ENCODE measurements around the gene BARX1.
"Not testable (repeated sequence)": the region's sequence is repeated elsewhere in the genome, so short reads cannot be mapped to it uniquely, and the experiment has no call there.

BARX1 gene

DNA sequence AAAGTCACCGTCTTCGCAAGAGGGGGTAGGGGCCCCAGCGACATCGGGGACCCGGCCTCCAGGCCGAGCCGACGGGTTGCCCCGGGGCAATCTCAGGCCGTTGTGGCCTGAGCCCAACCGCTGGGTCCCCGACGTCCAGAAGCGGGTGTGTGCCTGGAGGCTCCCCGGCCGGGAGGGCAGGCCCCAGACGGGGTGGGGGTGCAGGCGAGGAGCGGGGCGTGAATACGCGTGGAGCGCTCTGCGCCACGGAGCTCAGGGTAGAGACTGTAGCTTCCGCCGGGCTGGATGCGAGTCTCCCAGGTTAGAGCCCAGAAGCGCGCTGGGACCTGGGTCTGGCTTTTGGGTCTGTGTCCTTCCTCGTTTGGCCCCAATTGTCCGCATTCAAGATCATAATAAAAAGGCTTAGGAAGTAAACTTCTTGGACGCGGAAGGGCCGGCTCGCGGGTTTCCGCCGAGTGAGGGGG is 3.5 kb downstream of the BARX1 start:
- DNase-seq (ENCODE audit: low read depth in 2 of 2): no peak

DNA sequence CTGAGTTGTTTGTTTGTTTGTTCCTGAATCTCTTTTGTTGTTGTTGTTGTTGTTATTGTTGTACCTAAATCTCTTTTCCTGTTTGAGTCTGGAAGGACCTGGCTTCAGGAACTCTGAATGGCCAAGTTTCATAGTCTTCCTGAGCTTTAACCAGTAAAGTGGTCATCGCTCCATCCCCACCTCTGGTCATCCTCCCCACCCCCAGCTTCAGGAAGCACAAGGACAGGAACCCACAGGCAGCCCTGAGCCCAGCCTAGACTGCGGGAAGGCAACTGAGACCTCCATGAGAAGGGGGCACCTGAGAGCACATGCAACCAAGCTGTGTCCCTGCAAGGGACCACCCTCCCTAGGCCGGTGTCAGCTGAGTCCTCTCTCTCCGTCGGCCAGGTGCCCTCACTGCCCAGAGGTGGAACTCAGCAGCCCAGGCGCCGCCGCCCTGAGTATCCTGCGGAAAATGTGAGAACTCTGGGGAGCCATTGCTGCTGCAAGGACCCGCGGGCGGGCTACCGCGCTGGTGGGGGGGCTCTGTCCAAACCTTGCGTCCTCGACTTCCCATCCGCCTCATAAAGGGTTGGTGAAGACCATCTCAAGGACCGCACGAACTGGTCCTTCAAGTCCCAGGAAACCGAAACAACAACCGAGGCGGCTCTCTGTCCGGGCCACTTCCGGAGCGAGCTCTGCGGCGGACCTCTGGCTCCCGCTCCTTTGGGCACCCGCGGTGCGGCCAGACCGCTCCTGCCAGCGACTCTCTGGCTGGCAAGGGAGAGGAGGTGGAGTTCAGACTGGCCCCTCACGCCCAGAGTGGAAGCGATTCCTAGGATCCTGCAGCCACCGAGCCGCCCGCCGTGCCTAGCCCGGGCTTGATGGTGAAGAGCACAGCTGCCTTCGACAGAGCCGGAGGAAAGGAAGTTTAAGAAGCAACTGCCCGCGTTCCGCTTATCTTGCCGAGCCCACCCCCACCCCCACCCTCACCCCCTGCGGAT is 4.2 kb downstream of the BARX1 start:
- DNase-seq (ENCODE audit: low read depth in 2 of 2): no peak

DNA sequence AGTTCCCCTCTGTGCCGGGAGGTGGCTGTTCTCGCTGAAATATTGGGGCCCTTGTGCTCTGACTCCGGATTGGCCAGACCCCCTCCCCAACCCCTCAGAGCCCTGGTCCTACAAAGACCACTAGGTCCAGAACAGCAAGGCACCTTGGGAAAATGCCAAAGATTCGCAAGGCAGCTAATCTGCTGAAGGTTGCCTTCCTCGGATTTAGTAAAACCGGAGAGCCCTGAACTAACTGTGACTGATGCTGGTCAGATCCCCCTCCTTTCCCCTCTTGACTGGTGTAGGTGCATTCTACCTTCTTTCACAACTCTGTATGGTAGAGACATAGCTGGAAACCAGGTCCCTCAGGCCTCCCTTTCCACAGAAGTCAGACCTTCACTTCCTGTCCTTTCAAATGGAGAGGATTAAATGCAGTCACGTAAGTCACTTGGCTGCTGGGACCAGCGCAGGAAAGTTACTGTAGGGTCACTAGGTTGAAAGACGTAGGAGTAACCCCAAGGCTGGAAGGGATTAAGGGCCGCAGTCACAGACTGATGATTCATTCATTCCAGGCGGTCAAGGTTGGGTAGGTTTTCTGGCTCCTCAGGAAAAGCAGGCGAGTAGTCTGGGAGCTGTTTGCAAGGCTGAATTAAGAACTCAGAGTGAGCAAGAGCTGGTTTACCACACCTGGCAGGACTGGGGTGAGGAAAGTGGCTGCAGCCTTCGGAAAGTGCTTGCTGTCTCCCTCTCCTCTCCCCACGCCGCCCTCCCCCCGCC is 5.3 kb downstream of the BARX1 start:
- DNase-seq (ENCODE audit: low read depth in 2 of 2): no peak

DNA sequence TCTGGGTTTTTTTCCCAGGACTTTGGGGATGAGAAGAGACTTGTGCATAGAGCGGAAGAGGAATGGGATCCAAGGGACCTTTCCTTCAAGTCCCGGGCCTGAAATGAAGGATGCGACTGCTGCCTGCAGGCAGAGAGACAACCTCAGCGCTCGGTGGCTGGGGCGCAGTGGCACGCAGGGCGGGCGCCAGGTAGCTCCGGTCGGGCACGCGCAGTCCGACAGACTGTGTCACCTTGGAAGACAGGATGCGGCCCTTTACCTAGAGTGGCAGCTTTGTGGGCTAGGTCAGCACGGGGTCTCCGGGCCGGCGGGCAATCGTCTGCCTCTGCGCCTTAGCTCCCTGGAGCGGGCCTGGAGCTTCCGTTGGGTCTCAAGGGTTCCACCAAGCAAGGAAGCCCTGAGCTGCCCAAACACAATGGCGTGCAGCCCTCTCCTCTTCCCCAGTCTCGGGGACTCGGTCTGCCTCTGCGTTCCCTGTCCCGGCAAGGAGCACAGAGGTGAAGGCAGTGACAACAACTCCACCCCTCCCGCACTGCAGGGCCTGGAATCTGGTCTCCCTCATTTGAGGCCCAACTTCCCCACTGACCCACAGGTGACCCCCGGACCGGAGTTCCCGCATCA is 6.0 kb downstream of the BARX1 start:
- DNase-seq (ENCODE audit: low read depth in 2 of 2): no peak

DNA sequence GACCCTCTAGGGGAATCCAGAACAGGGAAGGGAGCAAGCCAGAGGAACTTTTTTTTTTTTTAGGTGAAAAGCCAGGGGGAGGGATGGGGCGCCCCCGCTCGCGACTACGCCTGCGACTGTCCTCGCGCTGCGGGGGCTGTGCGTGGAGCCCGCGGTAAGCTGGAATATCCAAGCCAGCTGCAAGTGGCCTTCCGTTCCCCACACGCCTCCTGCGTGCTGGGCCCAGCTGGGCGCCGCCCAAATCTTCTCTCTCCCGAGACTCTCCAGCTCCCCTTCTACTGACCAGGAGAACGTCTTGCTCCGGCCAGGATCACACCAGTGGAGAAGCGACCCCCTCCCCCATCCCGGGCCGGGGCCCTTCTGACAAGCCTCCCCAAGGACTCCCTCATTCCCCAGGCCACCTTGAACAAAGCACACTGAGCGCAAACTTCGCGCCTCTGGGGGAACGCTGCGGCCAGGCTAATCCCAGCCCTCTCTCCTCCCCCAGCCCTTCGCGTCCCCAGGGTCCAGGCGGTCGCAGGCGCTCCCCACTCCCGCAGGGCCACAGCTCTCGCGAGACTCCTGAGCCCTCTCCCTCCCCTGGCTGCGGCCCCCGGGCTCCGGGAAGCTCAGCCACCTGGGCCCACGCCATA is 6.6 kb downstream of the BARX1 start:
- DNase-seq (ENCODE audit: low read depth in 2 of 2): no peak

DNA sequence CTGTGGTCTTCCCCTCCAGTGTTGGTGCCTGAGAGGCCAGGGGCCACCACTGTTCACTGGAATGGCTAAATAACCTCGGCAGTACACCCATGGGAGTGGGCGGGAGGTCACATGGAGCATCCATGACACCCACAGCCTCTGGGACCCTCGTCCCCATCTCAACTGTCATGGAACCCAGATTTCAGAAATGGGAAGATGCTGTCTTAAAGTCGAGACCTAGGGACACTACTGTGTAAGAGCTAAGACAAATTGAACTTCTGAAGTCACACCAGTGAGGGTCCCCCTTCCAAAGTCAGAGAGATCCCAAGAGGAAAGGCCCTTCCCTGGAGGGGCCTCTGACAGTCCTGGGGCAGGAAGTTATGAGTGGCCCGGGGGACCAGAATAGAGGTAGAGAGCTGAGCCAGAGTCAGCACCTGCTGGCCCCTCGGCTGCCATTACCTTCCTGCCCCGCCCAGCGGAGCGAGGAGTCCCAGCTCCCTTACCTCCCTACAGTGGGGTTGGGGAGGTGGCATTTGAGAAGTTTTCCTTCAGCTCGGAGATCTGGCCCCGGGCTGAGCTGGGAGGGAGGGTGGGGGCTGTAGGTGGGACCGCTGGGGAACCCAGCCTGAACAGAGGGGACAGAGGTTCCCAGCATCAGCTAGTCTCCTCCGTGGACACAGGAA is 7.6 kb downstream of the BARX1 start:
- DNase-seq (ENCODE audit: low read depth in 2 of 2): no peak

DNA sequence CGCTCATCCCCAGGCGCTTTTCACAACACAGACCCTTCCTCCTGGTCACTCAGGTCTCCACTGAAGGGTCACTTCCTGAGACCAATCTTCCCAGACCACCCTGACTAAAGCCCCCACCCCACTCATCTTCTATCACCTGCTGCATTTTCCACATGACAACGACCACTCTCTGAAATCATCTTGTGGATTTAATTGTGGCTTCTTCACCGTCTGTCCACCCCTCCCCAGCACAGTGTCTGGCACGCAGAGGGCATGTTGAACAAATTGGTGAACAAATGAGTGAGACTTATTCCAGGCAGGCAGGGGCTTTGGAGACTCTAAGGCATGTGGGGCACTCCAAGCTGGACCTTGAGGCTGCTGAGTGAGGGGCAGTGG is 8.8 kb downstream of the BARX1 start:
- DNase-seq (ENCODE audit: low read depth in 2 of 2): no peak

DNA sequence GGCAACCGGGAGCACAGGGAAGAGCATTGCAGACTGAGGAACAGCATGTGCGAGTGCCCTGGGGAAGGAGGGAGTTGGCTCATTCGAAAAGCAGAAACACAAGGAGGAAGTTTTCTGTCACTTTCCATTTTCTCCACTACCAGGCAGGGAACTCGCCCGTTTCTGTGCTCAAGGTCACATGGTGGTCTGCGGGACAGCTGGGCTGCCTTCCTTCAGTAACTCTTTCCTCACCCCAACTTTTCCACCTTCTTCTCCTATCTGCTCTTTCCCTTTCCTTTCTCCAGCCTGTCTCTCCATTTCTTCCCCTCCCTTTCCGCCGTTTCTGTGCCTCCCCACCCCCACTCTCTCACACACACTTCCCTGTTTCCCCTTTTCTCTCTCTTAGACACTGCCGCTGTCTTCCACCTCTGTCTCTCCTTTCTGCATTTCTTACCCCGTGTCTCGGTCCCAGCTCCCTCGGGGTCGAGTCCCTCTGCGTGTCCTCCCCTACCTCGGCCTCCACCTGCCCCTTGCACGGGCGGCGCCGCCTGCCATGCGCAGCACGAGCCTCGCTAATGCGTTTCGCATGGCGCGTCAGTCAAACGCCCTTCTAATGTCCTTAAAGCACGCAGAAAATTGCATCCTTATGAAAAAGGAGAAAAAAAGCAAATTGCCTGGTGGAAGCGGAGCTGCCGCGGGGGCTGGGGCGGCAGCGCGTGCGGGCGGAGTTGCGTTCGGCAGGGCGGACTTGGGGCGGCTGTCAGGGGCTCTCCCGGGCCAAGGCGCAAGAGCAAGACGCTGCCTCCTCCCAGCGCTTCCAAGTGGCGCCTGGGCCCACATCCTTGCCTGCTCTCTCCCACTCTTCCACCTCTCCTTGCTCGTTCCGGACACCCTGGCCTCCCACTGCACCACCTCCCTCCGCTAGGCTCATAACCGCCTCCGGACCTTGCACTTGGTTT is 9.5 kb downstream of the BARX1 start:
- DNase-seq (ENCODE audit: low read depth in 2 of 2): no peak

DNA sequence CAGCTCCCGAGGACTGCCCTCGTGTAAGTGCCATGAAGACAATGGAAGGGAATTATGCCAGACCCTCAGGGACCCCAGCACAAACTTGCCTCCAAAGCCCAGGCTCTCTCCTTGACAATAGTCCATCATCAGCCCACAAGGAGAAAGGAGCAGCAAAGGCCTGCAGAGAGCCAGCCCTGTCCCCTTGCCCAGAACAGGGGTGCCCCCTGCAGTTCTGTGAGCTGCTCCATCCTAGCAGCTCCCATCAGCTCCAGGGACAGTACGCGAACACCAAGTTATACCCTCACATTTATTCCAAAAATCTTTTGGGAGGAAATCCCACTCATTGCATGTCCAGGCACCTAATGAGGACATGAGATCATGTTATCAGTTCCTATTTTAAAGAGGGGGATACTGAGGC is 11.1 kb downstream of the BARX1 start:
- no peak for DNase-seq (ENCODE audit: low read depth in 2 of 2)

DNA sequence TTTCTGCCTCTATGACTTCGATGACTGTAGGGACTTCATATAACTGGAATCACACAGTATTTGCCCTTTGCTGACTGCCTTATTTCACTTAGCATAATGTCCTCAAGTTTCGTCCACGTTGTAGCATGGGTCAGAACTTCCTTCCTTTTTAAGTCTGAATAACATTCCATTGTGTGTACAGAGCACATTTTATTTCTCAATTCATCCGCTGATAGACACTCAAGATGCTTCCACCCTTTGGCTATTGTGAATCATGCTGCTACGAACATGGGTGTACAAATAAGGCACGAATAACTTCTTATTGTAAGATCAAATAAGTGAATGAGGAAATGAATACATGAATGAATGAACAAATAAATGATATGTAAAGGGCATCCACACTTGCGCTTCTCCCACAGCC is 13.0 kb downstream of the BARX1 start:
- no peak for DNase-seq (ENCODE audit: low read depth in 2 of 2)

DNA sequence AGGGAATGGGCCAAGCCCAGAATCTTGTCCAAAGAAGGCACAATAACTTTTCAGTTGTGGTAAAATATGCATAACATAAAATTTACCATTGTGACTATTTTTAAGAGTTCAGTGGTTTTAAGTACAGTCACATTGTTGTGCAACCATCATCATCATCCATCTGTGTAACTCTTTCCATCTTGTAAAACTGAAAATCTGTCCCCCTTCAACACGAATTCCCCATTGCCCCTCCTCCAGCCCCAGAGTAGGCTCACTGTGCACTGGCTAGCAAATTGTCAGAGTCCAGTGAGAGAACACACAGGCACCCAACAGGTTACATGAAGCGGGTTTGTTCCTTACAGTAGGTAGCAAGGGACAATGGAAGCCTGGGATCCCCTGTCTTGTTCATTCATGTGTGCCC is 13.7 kb downstream of the BARX1 start:
- DNase-seq (ENCODE audit: low read depth in 2 of 2): no peak

DNA sequence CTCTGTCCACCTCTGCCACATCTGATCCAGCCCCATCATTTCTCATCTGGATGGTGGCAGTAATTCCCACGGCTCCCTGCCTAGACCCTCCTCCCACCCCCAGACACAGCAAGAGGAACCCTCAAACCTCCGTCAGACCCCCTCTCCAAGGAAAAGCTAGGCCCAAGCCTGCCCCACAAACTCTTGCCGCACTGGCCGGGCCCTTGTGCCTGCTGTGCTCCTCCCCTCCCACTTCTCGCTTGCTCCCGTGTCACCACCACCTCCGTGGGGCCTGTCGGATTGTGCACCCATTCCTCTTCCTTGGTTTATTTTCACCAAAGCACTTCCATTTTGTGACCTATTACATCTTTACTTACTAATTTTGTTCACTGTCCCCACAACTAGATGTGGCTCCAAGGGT is 14.2 kb downstream of the BARX1 start:
- DNase-seq (ENCODE audit: low read depth in 2 of 2): no peak

DNA sequence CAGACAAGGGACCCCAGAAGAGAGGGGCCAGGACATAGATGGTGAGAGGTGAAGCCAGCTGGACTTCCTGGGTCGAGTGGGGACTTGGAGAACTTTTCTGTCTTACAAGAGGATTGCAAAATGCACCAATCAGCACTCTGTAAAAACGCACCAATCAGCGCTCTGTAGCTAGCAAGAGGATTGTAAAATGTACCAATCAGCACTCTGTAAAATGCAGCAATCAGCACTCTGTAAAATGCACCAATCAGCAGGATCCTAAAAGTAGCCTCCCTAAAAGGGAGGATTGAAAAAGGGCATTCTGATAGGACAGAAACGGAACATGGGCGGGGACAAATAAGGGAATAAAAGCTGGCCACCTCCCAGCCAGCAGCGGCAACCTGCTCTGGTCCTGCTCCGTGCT is 15.6 kb downstream of the BARX1 start:
- DNase-seq (ENCODE audit: low read depth in 2 of 2): not testable (repeated sequence)

DNA sequence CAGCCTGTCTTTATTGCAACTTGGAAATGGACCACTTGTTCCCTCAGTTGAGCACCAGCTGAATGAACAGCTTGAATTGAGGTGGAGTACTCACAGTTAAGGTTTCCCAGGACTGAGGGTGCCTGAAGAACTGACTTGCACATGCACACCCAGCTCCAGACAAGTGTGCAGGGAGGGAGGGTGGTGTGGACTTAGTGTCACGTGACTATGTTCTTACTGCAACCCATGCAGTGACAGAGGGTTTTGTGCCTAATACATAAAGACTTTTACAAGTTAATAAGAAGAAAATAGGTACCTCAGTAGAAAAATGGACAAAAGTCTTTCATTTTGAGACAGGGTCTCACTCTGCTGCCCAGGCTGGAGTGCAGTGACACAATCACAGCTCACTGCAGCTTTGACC is 18.0 kb downstream of the BARX1 start:
- DNase-seq (ENCODE audit: low read depth in 2 of 2): no peak

DNA sequence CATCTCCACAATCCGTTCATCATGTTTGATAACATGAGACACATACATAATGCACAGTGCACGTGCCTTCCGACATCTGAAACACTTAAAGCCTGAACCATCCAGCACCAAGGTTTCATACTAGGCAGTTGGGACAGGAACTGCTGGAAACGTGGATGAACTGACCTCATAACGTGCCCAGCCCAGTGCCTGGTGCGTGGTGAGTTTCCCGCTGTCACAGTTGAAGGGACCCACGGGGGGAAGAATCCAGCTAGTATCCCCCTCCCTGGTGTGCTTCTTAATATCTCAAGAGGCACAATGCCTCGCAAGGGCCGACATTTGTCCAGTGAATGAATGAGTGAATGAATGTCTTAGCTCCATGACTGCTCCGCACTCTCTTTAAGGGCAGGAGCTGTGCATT is 23.2 kb downstream of the BARX1 start:
- no peak for DNase-seq (ENCODE audit: low read depth in 2 of 2)

DNA sequence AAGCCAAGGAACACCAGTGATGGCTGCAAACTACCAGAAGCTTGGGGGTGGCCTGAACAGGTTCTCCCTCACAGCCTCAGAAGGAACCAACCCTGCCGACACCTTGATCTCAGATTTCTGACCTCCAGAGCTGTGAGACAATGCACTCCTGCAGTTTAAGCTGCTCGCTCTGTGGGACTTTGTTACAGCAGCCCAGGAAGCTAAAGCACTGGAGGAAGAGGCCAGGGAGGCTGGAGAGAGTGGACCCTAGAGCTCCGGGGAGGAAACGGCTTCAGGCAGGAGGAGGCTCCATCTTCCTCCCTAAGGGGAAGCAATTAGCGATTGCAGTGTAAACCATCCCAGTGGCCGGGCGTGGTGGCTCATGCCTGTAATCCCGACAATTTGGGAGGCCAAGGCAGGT is 25.1 kb downstream of the BARX1 start:
- no peak for DNase-seq (ENCODE audit: low read depth in 2 of 2)

DNA sequence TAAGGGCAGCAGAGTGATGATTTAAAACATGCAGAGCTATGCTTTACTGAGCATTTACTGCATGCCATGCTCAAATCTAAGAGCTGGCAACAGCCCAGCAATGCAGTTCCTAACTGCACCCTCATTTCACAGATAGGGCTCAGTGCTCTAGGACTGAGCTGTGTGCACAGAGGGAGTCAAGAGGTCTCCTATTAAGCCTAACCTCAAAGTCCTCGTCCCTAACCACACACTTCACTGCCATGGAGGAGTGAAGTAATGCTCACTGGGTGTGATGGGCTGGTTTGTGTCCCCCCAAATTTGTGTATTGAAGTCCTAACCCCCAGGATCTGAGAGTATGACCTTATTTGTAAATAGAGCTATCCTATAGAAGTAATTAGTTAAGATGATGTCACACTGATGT is 25.9 kb downstream of the BARX1 start:
- DNase-seq (ENCODE audit: low read depth in 2 of 2): no peak

DNA sequence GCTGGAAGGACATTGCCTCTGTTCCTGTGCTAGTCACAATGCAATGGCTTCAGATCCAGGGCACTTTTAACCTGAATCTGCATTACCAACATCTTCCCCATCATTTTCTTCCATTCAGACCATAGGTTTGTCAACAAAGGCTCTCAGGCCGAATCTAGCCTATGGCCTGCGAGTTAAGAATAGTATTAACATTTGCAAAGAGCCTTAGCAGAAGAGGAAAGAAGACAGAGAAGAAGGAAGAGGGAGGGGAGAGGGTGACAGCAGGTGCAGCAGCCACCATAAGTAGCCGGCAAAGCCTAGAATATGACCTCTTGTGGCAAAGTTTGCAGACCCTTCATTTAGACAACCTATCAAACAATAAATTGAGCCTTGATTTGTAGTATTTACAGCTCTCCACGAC is 32.6 kb downstream of the BARX1 start:
- no peak for DNase-seq (ENCODE audit: low read depth in 2 of 2)

DNA sequence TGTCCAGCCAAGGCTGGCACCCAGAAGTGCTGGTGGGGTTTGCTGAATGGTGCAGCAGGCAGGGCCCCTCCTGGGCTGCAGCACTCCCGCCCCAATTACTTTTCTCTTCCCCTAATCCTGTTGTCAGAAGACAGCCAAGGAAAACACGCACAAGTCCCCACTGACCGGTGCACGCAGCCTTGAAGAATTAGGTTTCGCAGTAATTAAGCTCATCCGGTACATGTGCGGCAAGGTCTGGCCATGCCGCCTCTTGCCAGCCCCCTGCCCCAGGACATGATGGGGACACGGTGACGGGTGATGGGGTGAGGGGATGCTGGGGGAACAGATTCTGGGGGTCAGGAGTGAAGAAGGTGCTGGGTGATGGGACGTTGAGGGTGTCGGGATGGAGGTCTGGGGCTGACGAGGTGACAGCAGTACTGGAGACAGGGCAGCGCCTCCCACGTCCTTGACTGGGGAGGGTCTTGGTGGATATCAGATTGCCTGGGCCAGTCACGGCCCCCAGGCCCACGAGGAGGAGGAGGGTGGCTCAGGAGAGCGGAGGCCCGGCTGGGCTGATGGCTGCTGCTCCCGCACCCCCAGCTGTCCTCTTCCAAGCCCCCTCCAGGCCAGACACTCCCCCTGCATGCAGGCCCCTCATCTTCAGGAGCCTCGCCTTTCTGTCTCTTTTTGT is 34.9 kb downstream of the BARX1 start:
- DNase-seq (ENCODE audit: low read depth in 2 of 2): no peak

DNA sequence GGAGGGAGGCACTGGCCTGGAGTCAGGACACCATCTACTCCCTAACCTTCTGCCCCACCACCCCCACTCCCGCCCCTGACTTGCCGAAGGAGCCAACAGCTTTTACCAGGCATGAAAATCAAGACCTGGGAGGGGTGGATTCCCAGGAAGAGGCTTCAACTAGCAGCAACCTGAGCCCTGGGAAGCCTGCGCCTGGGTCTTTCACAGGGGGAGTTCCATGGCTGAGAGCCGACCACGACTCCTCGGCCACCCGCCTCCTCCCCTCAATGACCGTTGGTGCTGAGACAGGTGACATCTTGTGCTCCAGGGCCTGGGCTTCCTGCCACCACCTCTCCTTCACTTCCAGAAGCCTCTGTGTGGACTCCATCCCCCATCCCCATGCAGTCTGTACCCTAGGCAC is 37.1 kb downstream of the BARX1 start:
- no peak for DNase-seq (ENCODE audit: low read depth in 2 of 2)
